ENCODE results near the gene SLC25A21. TPM values are rescaled to one million over a fixed set of nuclear protein-coding genes. Genes with fewer than 3 reads are reported as not detected.

SLC25A21 gene
- total RNA-seq, 2 experiments from 2014 or later, result not detected

DNA sequence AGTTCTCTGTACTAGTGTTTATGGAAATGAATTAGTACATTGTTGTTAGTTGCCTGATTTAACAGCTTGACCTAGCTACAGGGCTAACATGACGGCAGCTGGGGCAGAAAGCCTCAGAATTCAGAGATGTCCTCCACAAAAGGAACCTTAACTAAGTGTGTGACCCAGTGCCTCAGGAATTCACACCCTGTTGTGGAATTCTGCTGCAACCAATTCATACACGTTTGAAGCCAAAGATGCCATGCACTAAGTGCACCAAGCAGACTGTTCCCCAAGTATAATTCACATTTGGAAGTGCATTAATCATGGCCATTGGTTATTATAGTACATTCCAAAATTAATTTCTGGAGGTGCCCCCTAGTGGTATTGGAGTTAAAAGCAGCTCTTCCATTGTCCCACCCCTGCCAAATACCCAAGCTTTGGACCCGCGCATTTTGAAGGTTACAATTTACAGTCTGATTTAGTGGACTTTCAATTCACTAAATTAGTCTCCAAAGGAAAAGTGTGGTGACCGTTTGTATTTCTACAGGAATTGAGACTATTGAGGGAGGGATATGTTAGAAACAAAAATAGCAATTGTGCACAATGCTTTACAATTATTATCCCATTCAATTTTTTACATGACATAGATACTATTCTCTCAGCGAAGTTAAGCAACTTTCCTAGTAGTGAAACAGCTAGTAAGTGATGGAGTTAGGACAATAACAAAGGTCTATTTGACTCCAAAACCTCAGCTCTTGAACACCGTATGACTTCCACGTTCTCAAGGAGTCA, 424.8 kb downstream of the SLC25A21 start:
- Histone ChIP-seq H3K36me3 (ENCODE audit: insufficient read depth, low read length) (no peaks in the 10 kb centered on the region), H3K27ac (ENCODE audit: low read depth in 1 of 2, low read length in 2 of 2) (no peak overlapping the region), H3K27me3 (ENCODE audit: control insufficient read depth in 1 of 2, insufficient read depth in 2 of 2, low read length in 2 of 2) (no peaks in the 10 kb centered on the region), H3K4me1 (ENCODE audit: insufficient read depth, low read length) (no peaks in the 10 kb centered on the region), H3K4me3 (ENCODE audit: low read length) (no peak overlapping the region), H3K9me3 (ENCODE audit: control insufficient read depth in 1 of 2, insufficient read depth in 1 of 2, low read length in 2 of 2) (peaks cover 4 to 5% of the 10 kb centered on the region in 2 experiments)
- H3K27me3 Mint-ChIP-seq, result no peaks in the 10 kb centered on the region
- POLR2A ChIA-PET, result no interaction called here
- no peak overlapping the region for H3K4me3 Mint-ChIP-seq
- H3K36me3 Mint-ChIP-seq (ENCODE audit: low read depth), result no peaks in the 10 kb centered on the region
- intact Hi-C loops (cut with DNase I, micrococcal nuclease), result no loop called here
- no peak overlapping the region for H3K27ac Mint-ChIP-seq
- H3K4me1 Mint-ChIP-seq (ENCODE audit: low read depth), result no peaks in the 10 kb centered on the region
- ATAC-seq (ENCODE audit: poor library complexity) (no peak), DNase-seq (no peak)
- TF ChIP-seq, protein P1, sequence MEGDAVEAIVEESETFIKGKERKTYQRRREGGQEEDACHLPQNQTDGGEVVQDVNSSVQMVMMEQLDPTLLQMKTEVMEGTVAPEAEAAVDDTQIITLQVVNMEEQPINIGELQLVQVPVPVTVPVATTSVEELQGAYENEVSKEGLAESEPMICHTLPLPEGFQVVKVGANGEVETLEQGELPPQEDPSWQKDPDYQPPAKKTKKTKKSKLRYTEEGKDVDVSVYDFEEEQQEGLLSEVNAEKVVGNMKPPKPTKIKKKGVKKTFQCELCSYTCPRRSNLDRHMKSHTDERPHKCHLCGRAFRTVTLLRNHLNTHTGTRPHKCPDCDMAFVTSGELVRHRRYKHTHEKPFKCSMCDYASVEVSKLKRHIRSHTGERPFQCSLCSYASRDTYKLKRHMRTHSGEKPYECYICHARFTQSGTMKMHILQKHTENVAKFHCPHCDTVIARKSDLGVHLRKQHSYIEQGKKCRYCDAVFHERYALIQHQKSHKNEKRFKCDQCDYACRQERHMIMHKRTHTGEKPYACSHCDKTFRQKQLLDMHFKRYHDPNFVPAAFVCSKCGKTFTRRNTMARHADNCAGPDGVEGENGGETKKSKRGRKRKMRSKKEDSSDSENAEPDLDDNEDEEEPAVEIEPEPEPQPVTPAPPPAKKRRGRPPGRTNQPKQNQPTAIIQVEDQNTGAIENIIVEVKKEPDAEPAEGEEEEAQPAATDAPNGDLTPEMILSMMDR (IDR thresholded peaks at IDR 0.05), result no peak
- H3K9me3 Mint-ChIP-seq, result peaks cover 16% of the 10 kb centered on the region
- CTCF ChIA-PET, result no interaction called here

- H3K27me3 ChIP-seq (ENCODE audit: control insufficient read depth in 1 of 2, insufficient read depth in 2 of 2, low read length in 2 of 2), result no peaks in the 10 kb centered on the region
- peaks cover 4 to 5% of the 10 kb centered on the region in 2 experiments for H3K9me3 ChIP-seq (ENCODE audit: control insufficient read depth in 1 of 2, insufficient read depth in 1 of 2, low read length in 2 of 2)
- H3K27ac ChIP-seq (ENCODE audit: low read depth in 1 of 2, low read length in 2 of 2), result no peak overlapping the region
- ChIA-PET POLR2A (no interaction called here), CTCF (no interaction called here)
- H3K4me1 ChIP-seq (ENCODE audit: insufficient read depth, low read length), result no peaks in the 10 kb centered on the region
- H3K36me3 ChIP-seq (ENCODE audit: insufficient read depth, low read length), result no peaks in the 10 kb centered on the region
- DNase-seq (no peak), ATAC-seq (ENCODE audit: poor library complexity) (no peak)
- no peak overlapping the region for H3K4me3 ChIP-seq (ENCODE audit: low read length)
- intact Hi-C loops (cut with DNase I, micrococcal nuclease), result no loop called here
- H3K4me3 Mint-ChIP-seq, result no peak overlapping the region
- TF ChIP-seq, protein P1 (IDR thresholded peaks at IDR 0.05), result no peak
- H3K36me3 Mint-ChIP-seq (ENCODE audit: low read depth), result no peaks in the 10 kb centered on the region
- no peaks in the 10 kb centered on the region for H3K27me3 Mint-ChIP-seq
- H3K4me1 Mint-ChIP-seq (ENCODE audit: low read depth), result no peaks in the 10 kb centered on the region
- no peak overlapping the region for H3K27ac Mint-ChIP-seq
- peaks cover 16% of the 10 kb centered on the region for H3K9me3 Mint-ChIP-seq
These were observed 425.5 kb downstream of the SLC25A21 start for GRCh38 chr14:36746872-36747271.

DNA sequence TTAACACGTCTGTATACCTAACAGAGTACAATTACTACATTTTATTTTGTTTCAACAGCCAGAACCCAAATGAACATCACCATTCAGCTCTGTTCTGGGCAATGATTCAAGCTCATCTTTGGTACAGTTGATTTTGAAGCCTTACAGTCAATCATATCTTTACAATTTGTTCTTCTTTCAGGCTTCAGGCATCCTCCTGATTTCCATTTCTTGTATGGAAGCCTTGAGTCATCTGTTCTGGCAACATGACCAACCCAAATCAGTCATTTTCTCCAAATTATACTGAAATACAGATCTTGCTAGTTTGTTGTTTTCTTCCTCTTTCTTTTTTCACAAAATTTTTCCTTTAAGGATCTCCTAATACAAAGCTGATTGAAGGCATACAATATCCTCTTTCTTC, 430.5 kb downstream of the SLC25A21 start:
- no peaks in the 10 kb centered on the region for H3K27me3 ChIP-seq (ENCODE audit: control insufficient read depth in 1 of 2, insufficient read depth in 2 of 2, low read length in 2 of 2)
- H3K4me3 ChIP-seq (ENCODE audit: low read length), result no peak overlapping the region
- no peak for ATAC-seq (ENCODE audit: poor library complexity)
- peaks cover 0 to 5% of the 10 kb centered on the region in 2 experiments for H3K9me3 ChIP-seq (ENCODE audit: control insufficient read depth in 1 of 2, insufficient read depth in 1 of 2, low read length in 2 of 2)
- no peak overlapping the region for H3K27ac ChIP-seq (ENCODE audit: low read depth in 1 of 2, low read length in 2 of 2)
- Mint-ChIP-seq H3K36me3 (ENCODE audit: low read depth) (no peaks in the 10 kb centered on the region), H3K4me1 (ENCODE audit: low read depth) (no peaks in the 10 kb centered on the region), H3K27me3 (peaks cover 5% of the 10 kb centered on the region), H3K9me3 (peaks cover 13% of the 10 kb centered on the region), H3K27ac (no peak overlapping the region), H3K4me3 (no peak overlapping the region)
- H3K4me1 ChIP-seq (ENCODE audit: insufficient read depth, low read length), result no peaks in the 10 kb centered on the region
- CTCF ChIA-PET, result no interaction called here
- POLR2A ChIA-PET, result no interaction called here
- no peak for DNase-seq
- H3K36me3 ChIP-seq (ENCODE audit: insufficient read depth, low read length), result no peaks in the 10 kb centered on the region
- TF ChIP-seq, protein P1 (IDR thresholded peaks at IDR 0.05), result no peak
- intact Hi-C loops (cut with DNase I, micrococcal nuclease), result no loop called here

Measured in CD4-positive, alpha-beta T cell (primary cell).